T-cell (primary cell): ENCODE measurements around the gene BCAS3. TPM values are rescaled to one million over a fixed set of nuclear protein-coding genes. Genes with fewer than 3 reads are reported as not detected.

ENCODE experiments used
- ATAC-seq, 4 experiments: fragments of 200-7000 bp in 3 of 4; fragments of 150-1000 bp in 1 of 4; cut with Tn5 transposase; replicated peaks in 1 of 4; 1 replicate in 3 of 4; 2 replicates in 1 of 4; pipeline ENCODE4 v1.10.0; 2021; ENCODE audit warnings: moderate library complexity in 3 of 4, mild to moderate bottlenecking in 2 of 4, moderate number of reproducible peaks in 1 of 4
- CTCF ChIA-PET, 2 donors: fragments of 300-600 bp; sonication (Branson Sonifier 250); formaldehyde crosslinking; loops; one replicate each; lab custom pipeline; 2022; ENCODE audit warnings: antibody characterized with exemption in 2 of 2; lab: Charles Lee
- POLR2A ChIA-PET, 2 donors: fragments of 300-600 bp; sonication (Branson Sonifier 250); formaldehyde crosslinking; loops; one replicate each; lab custom pipeline; 2022; ENCODE audit warnings: antibody characterized with exemption in 2 of 2; lab: Charles Lee
- DNase-seq, 35 experiments: peaks; one replicate each; pipeline versions ENCODE4 v3.0.0 to v3.0.0-alpha.2; 2013 to 2023
- H3K27ac ChIP-seq: one replicate; pipeline ENCODE4 v1.5.1; 2013; ENCODE audit warnings: low read length
- H3K27me3 ChIP-seq, 2 experiments: replicated peaks in 1 of 2; 1 replicate in 1 of 2; 2 replicates in 1 of 2; pipeline versions ENCODE4 v1.6.1 to v1.7.0; 2013; ENCODE audit warnings: low read length in 1 of 2, mixed read lengths in 1 of 2; ENCODE audit not compliant: control insufficient read depth in 2 of 2, insufficient read depth in 2 of 2; ENCODE audit errors: extremely low read depth in 1 of 2
- H3K36me3 ChIP-seq, 2 donors: 1 replicate in 1 of 2; 2 replicates in 1 of 2; pipeline versions ENCODE4 v1.6.1 to v1.7.0; 2013; ENCODE audit warnings: low read length in 1 of 2; ENCODE audit not compliant: control insufficient read depth in 2 of 2, insufficient read depth in 1 of 2; ENCODE audit errors: extremely low read depth in 1 of 2
- H3K4me1 ChIP-seq, 2 experiments: 1 replicate in 1 of 2; 2 replicates in 1 of 2; pipeline versions ENCODE4 v1.6.1 to v1.7.0; 2013; ENCODE audit warnings: low read length in 2 of 2, mixed read lengths in 1 of 2; ENCODE audit not compliant: insufficient read depth in 2 of 2, control insufficient read depth in 1 of 2; ENCODE audit errors: extremely low read depth in 1 of 2
- H3K4me3 ChIP-seq, 2 donors: 1 replicate in 1 of 2; 2 replicates in 1 of 2; pipeline versions ENCODE4 v1.5.1 to v1.7.0; 2013; ENCODE audit warnings: mild to moderate bottlenecking in 2 of 2, low read length in 1 of 2, moderate library complexity in 1 of 2; ENCODE audit not compliant: control insufficient read depth in 1 of 2; ENCODE audit errors: extremely low read depth in 1 of 2
- H3K9me3 ChIP-seq: 2 replicates; pipeline ENCODE4 v1.7.0; 2013
- H3K27ac Mint-ChIP-seq, 2 donors: one replicate each; pipeline ENCODE4 v1.8.0; 2020 to 2021; ENCODE audit warnings: mild to moderate bottlenecking in 2 of 2, mixed read lengths in 2 of 2
- H3K27me3 Mint-ChIP-seq, 2 donors: one replicate each; pipeline ENCODE4 v1.8.0; 2021 to 2022; ENCODE audit warnings: mixed read lengths in 2 of 2
- H3K36me3 Mint-ChIP-seq: one replicate; pipeline ENCODE4 v1.8.0; 2021; ENCODE audit warnings: mixed read lengths
- H3K4me1 Mint-ChIP-seq, 3 donors: one replicate each; pipeline ENCODE4 v1.8.0; 2020 to 2022; ENCODE audit warnings: mixed read lengths in 3 of 3, mild to moderate bottlenecking in 1 of 3
- H3K4me3 Mint-ChIP-seq, 3 donors: one replicate each; pipeline ENCODE4 v1.8.0; 2020 to 2022; ENCODE audit warnings: mild to moderate bottlenecking in 3 of 3, mixed read lengths in 3 of 3, moderate library complexity in 3 of 3
- H3K9me3 Mint-ChIP-seq, 3 donors: one replicate each; pipeline ENCODE4 v1.8.0; 2020 to 2022; ENCODE audit warnings: mixed read lengths in 3 of 3
- WGBS: methylation state at CpG from one replicate; pipeline ENCODE4 v1.1.5; 2013; ENCODE audit warnings: missing lambda C conversion rate; ENCODE audit not compliant: insufficient coverage; 5-methylcytosine and 5-hydroxymethylcytosine counted together
- total RNA-seq, 35 experiments: library from RNA in 6 of 35; stranded (reverse) in 6 of 35; fragments of 120-200 nt in 1 of 35; gene quantifications; one replicate each; pipeline versions ENCODE4 v1.2.1 to v1.2.4 and lab custom pipeline; 2013 to 2026

The BCAS3 gene
- total RNA-seq, 5 donors from 2014 or later (not counting 1 experiment from before 2014, with no cell fraction given): 33.8 to 57.8 (median 38.1) TPM

GRCh38 chr17:61250335-61250890, 572.8 kb downstream of the BCAS3 start:
- H3K27me3 Mint-ChIP-seq: no peaks in the 10 kb centered on the region
- H3K4me1 Mint-ChIP-seq: peaks cover 0 to 8% (median 5%) of the 10 kb centered on the region in 3 donors
- H3K4me3 ChIP-seq: no peak overlapping the region
- 72% methylated on average over 4 of the region's 6 CpGs for WGBS
- no peak overlapping the region for H3K27ac Mint-ChIP-seq
- H3K36me3 Mint-ChIP-seq: peaks cover 6% of the 10 kb centered on the region
- H3K27ac ChIP-seq: no peak overlapping the region
- ATAC-seq (no peak), DNase-seq (no peak)
- H3K9me3 Mint-ChIP-seq: no peaks in the 10 kb centered on the region
- no peak overlapping the region for H3K4me3 Mint-ChIP-seq
- no peaks in the 10 kb centered on the region for H3K9me3 ChIP-seq
- ChIA-PET POLR2A (no interaction called here), CTCF (no interaction called here)
- no peaks in the 10 kb centered on the region for H3K36me3 ChIP-seq
- no peaks in the 10 kb centered on the region for H3K4me1 ChIP-seq
- no peaks in the 10 kb centered on the region for H3K27me3 ChIP-seq

- Histone ChIP-seq H3K27me3 (no peaks in the 10 kb centered on the region), H3K4me3 (no peak overlapping the region), H3K36me3 (no peaks in the 10 kb centered on the region), H3K9me3 (no peaks in the 10 kb centered on the region), H3K27ac (no peak overlapping the region), H3K4me1 (no peaks in the 10 kb centered on the region)
- DNase-seq: peak in 23 of 35 experiments; percentile 0 to 68 (median 18)
- Mint-ChIP-seq H3K9me3 (no peaks in the 10 kb centered on the region), H3K4me1 (peaks cover 0 to 8% (median 5%) of the 10 kb centered on the region in 3 donors), H3K36me3 (peaks cover 6% of the 10 kb centered on the region), H3K4me3 (no peak overlapping the region), H3K27ac (no peak overlapping the region), H3K27me3 (no peaks in the 10 kb centered on the region)
- CTCF ChIA-PET: interaction anchor here in 1 of 2 donors (0.7 kb wide), 1 partner anchor 107 kb away, joined by 4 read pairs; no protein-coding TSS in a partner anchor
- POLR2A ChIA-PET: interaction anchor here in 1 of 2 donors (0.7 kb wide), 1 partner anchor 898 kb away, joined by 5 read pairs; no protein-coding TSS in a partner anchor
- 82% methylated on average over 5 of the region's 10 CpGs for WGBS
- no peak for ATAC-seq
These were observed 574.6 kb downstream of the BCAS3 start for GRCh38 chr17:61251939-61252865.

- Mint-ChIP-seq H3K4me1 (peaks cover 0 to 8% (median 5%) of the 10 kb centered on the region in 3 donors), H3K27ac (no peak overlapping the region), H3K27me3 (no peaks in the 10 kb centered on the region), H3K4me3 (no peak overlapping the region), H3K36me3 (peaks cover 6% of the 10 kb centered on the region), H3K9me3 (no peaks in the 10 kb centered on the region)
- Histone ChIP-seq H3K27ac (no peak overlapping the region), H3K4me3 (no peak overlapping the region), H3K9me3 (no peaks in the 10 kb centered on the region), H3K4me1 (no peaks in the 10 kb centered on the region), H3K27me3 (no peaks in the 10 kb centered on the region), H3K36me3 (no peaks in the 10 kb centered on the region)
- ATAC-seq (no peak), DNase-seq (no peak)
- CTCF ChIA-PET: interaction anchor here in 1 of 2 donors (0.7 kb wide), 1 partner anchor 106 kb away, joined by 4 read pairs; no protein-coding TSS in a partner anchor
- 98% methylated on average over 3 of the region's 3 CpGs for WGBS
- POLR2A ChIA-PET: no interaction called here
These were observed 575.7 kb downstream of the BCAS3 start for GRCh38 chr17:61253362-61253761.

GRCh38 chr17:61253937-61254574, 576.4 kb downstream of the BCAS3 start:
- Histone ChIP-seq H3K27me3 (no peaks in the 10 kb centered on the region), H3K9me3 (no peaks in the 10 kb centered on the region), H3K4me1 (no peaks in the 10 kb centered on the region), H3K4me3 (no peak overlapping the region), H3K27ac (no peak overlapping the region), H3K36me3 (no peaks in the 10 kb centered on the region)
- H3K4me1 Mint-ChIP-seq: peaks cover 0 to 8% (median 5%) of the 10 kb centered on the region in 3 donors
- ATAC-seq (no peak), DNase-seq (no peak)
- H3K27me3 Mint-ChIP-seq: no peaks in the 10 kb centered on the region
- no peak overlapping the region for H3K27ac Mint-ChIP-seq
- ChIA-PET POLR2A (no interaction called here), CTCF (interaction anchor here in 1 of 2 donors (1.8 kb wide), 1 partner anchor 8 kb away, joined by 3 read pairs; no protein-coding TSS in a partner anchor)
- H3K4me3 Mint-ChIP-seq: no peak overlapping the region
- peaks cover 6% of the 10 kb centered on the region for H3K36me3 Mint-ChIP-seq
- no peaks in the 10 kb centered on the region for H3K9me3 Mint-ChIP-seq
- no CpG with 5 or more reads among the region's 10 CpGs for WGBS

GRCh38 chr17:61254904-61255303, 577.3 kb downstream of the BCAS3 start:
- no peaks in the 10 kb centered on the region for H3K9me3 ChIP-seq
- H3K27ac Mint-ChIP-seq: no peak overlapping the region
- H3K27ac ChIP-seq: no peak overlapping the region
- POLR2A ChIA-PET: no interaction called here
- no peaks in the 10 kb centered on the region for H3K27me3 Mint-ChIP-seq
- H3K4me1 Mint-ChIP-seq: peaks cover 0 to 8% (median 5%) of the 10 kb centered on the region in 3 donors
- CTCF ChIA-PET: interaction anchor here in 1 of 2 donors (1.8 kb wide), 1 partner anchor 9 kb away, joined by 3 read pairs; no protein-coding TSS in a partner anchor
- no peak overlapping the region for H3K4me3 Mint-ChIP-seq
- H3K27me3 ChIP-seq: no peaks in the 10 kb centered on the region
- no CpG with 5 or more reads among the region's 1 CpG for WGBS
- H3K4me3 ChIP-seq: no peak overlapping the region
- H3K4me1 ChIP-seq: no peaks in the 10 kb centered on the region
- no peaks in the 10 kb centered on the region for H3K36me3 ChIP-seq
- no peaks in the 10 kb centered on the region for H3K9me3 Mint-ChIP-seq
- ATAC-seq (no peak), DNase-seq (no peak)
- peaks cover 6% of the 10 kb centered on the region for H3K36me3 Mint-ChIP-seq

GRCh38 chr17:61255647-61256046, 578.0 kb downstream of the BCAS3 start:
- DNase-seq (no peak), ATAC-seq (no peak)
- no CpG with 5 or more reads among the region's 3 CpGs for WGBS
- Histone ChIP-seq H3K4me1 (no peaks in the 10 kb centered on the region), H3K4me3 (no peak overlapping the region), H3K9me3 (no peaks in the 10 kb centered on the region), H3K27ac (no peak overlapping the region), H3K27me3 (no peaks in the 10 kb centered on the region), H3K36me3 (no peaks in the 10 kb centered on the region)
- Mint-ChIP-seq H3K4me1 (peaks cover 0 to 4% (median 3%) of the 10 kb centered on the region in 3 donors), H3K9me3 (no peaks in the 10 kb centered on the region), H3K27me3 (no peaks in the 10 kb centered on the region), H3K4me3 (no peak overlapping the region), H3K27ac (no peak overlapping the region), H3K36me3 (peaks cover 6% of the 10 kb centered on the region)
- ChIA-PET CTCF (interaction anchor here in 1 of 2 donors (1.8 kb wide), 1 partner anchor 10 kb away, joined by 3 read pairs; no protein-coding TSS in a partner anchor), POLR2A (no interaction called here)
